HL-60 (cell line): ENCODE measurements around the gene MRPS2.

Source experiments
- CTCF ChIP-seq: IDR thresholded peaks from one replicate; pipeline ENCODE4 v1.5.1; 2011; ENCODE audit warnings: low read length, control low read depth, inconsistent platforms; ENCODE audit not compliant: insufficient read depth
- GABPA ChIP-seq: IDR thresholded peaks from 2 replicates; pipeline ENCODE4 v1.6.1; 2012; ENCODE audit warnings: low read depth
- POLR2AphosphoS5 ChIP-seq: IDR thresholded peaks from 2 replicates; pipeline ENCODE4 v1.6.1; 2012; ENCODE audit warnings: low read depth
- REST ChIP-seq: IDR thresholded peaks from 2 replicates; pipeline ENCODE4 v1.6.1; 2012; ENCODE audit warnings: low read depth; ENCODE audit not compliant: insufficient replicate concordance

- no peak for TF ChIP-seq CTCF
- TF ChIP-seq GABPA: no peak
- no peak for TF ChIP-seq POLR2AphosphoS5
- no peak for TF ChIP-seq REST
These were observed 384 bp upstream of the MRPS2 start for GRCh38 chr9:135500071-135500524.
